ENCODE results near the gene CTNNB1.

CTNNB1 gene

GRCh38 chr3:41260063-41260450, 60.8 kb downstream of the CTNNB1 start:
- TF ChIP-seq SPI1 (IDR thresholded peaks at IDR 0.05; ENCODE audit: borderline replicate concordance, low read depth) (no peak), GABPA (IDR thresholded peaks at IDR 0.05; ENCODE audit: low read depth) (no peak), CTCF (IDR thresholded peaks at IDR 0.05; ENCODE audit: insufficient read depth, low read length) (no peak), REST (IDR thresholded peaks at IDR 0.05; ENCODE audit: insufficient replicate concordance, low read depth) (no peak), POLR2AphosphoS5 (IDR thresholded peaks at IDR 0.05; ENCODE audit: low read depth) (no peak)
- H3K27me3 ChIP-seq (ENCODE audit: insufficient read depth, poor library complexity, severe bottlenecking): no peaks in the 10 kb centered on the region
- no peak overlapping the region for H3K27ac ChIP-seq (replicated peaks)
- DNase-seq (ENCODE audit: low read depth in 1 of 2, low spot score in 1 of 2): no peak
- no peak overlapping the region for H3K4me3 ChIP-seq (replicated peaks; ENCODE audit: insufficient read depth, low read length)

- TF ChIP-seq POLR2AphosphoS5 (IDR thresholded peaks at IDR 0.05; ENCODE audit: low read depth): no peak
- no peak for TF ChIP-seq SPI1 (IDR thresholded peaks at IDR 0.05; ENCODE audit: borderline replicate concordance, low read depth)
- TF ChIP-seq GABPA (IDR thresholded peaks at IDR 0.05; ENCODE audit: low read depth): no peak
- no peak for TF ChIP-seq REST (IDR thresholded peaks at IDR 0.05; ENCODE audit: insufficient replicate concordance, low read depth)
- no peak for TF ChIP-seq CTCF (IDR thresholded peaks at IDR 0.05; ENCODE audit: insufficient read depth, low read length)
- Histone ChIP-seq H3K27me3 (ENCODE audit: insufficient read depth, poor library complexity, severe bottlenecking) (no peaks in the 10 kb centered on the region), H3K4me3 (replicated peaks; ENCODE audit: insufficient read depth, low read length) (no peak overlapping the region), H3K27ac (replicated peaks) (no peak overlapping the region)
- no peak for DNase-seq (ENCODE audit: low read depth in 1 of 2, low spot score in 1 of 2)
Observed at GRCh38 chr3:41265011-41265545, 65.8 kb downstream of the CTNNB1 start.

GRCh38 chr3:41265823-41266273, 66.5 kb downstream of the CTNNB1 start:
- Histone ChIP-seq H3K4me3 (replicated peaks; ENCODE audit: insufficient read depth, low read length) (no peak overlapping the region), H3K27me3 (ENCODE audit: insufficient read depth, poor library complexity, severe bottlenecking) (no peaks in the 10 kb centered on the region), H3K27ac (replicated peaks) (no peak overlapping the region)
- TF ChIP-seq REST (IDR thresholded peaks at IDR 0.05; ENCODE audit: insufficient replicate concordance, low read depth): no peak
- TF ChIP-seq SPI1 (IDR thresholded peaks at IDR 0.05; ENCODE audit: borderline replicate concordance, low read depth): no peak
- TF ChIP-seq GABPA (IDR thresholded peaks at IDR 0.05; ENCODE audit: low read depth): no peak
- TF ChIP-seq POLR2AphosphoS5 (IDR thresholded peaks at IDR 0.05; ENCODE audit: low read depth): no peak
- TF ChIP-seq CTCF (IDR thresholded peaks at IDR 0.05; ENCODE audit: insufficient read depth, low read length): no peak
- DNase-seq (ENCODE audit: low read depth in 1 of 2, low spot score in 1 of 2): no peak
